SHP77 (cell line): ENCODE results near the gene ITGB3.
"Not testable (repeated sequence)": the region's sequence is repeated elsewhere in the genome, so short reads cannot be mapped to it uniquely, and the experiment has no call there.

Experiments used
- DNase-seq, 2 experiments: peaks; one replicate each; lab custom pipeline; 2025; lab: John Stamatoyannopoulos, UW

The ITGB3 gene

DNA sequence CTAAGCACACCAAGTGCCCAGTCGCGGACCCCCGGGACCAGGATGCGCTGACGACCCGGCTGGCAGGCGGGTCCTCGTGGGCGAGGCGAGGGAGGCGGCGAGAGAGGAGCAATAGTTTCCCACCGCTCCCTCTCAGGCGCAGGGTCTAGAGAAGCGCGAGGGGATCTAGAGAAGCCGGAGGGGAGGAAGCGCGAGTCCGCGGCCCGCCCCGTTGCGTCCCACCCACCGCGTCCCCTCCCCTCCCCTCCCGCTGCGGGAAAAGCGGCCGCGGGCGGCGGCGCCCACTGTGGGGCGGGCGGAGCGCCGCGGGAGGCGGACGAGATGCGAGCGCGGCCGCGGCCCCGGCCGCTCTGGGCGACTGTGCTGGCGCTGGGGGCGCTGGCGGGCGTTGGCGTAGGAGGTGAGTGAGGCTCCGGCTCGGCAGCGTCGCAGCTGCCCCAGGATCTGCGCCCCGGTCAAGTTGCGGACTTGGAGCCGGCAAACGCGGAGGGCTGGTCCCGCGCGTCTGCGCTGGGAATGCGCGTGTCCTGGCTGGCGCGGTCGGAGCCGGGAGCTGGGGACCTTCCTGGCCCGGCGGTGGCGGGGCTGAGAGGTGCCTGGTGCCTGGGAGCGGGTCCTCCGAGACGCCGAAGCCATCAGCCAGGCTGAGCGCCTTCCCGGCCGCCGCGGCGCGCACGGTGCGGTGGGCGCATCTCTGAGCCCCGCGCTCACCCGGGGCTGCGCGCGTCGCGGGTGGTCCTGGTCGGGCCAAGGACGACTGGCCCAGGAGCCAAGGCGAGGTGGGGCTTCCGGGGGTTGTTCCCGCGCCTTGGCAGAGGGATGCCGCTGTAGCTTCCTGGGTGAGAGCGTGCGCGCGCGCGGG, at the start of gene ITGB3:
ITGB3 (plus strand) TSS at position 287 of the 862 bp plus-strand sequence; CDS start at position 322, 35 bp downstream.
- DNase-seq: no peak

DNA sequence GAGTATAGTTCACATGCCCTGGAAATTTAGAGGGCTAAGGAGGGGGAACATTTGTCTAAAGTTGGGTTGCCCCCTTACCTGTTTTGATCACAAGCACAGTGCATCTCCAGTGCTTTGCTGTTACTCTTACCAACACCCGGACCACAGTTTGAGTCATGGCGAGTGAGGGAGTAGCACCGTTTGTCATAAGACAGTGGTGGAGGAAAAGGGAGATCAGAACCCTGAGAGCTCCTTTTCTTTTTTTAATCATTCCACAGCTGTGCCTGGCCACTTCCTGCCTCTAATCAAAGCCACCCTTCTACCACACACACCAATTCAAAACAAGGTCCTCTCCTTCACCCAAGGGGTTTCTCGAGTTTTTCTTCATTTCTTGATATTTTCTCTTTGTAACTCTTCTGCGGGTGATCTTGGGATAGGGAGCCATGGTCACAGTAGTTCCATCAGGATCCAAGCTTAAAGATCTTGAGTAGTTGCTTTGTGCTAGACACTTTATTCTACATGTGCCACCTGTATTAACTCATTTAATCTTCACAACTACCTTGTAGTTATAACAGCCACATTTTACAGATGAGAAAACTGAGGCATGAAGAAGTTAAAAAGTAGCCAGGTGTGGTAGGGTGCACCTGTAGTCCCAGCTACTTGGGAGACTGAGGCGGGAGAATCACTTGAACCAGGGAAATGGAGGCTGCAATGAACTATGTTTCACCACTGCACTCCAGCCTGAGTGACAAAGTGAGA, 49.5 kb upstream of the ITGB3 start:
- no peak for DNase-seq

DNA sequence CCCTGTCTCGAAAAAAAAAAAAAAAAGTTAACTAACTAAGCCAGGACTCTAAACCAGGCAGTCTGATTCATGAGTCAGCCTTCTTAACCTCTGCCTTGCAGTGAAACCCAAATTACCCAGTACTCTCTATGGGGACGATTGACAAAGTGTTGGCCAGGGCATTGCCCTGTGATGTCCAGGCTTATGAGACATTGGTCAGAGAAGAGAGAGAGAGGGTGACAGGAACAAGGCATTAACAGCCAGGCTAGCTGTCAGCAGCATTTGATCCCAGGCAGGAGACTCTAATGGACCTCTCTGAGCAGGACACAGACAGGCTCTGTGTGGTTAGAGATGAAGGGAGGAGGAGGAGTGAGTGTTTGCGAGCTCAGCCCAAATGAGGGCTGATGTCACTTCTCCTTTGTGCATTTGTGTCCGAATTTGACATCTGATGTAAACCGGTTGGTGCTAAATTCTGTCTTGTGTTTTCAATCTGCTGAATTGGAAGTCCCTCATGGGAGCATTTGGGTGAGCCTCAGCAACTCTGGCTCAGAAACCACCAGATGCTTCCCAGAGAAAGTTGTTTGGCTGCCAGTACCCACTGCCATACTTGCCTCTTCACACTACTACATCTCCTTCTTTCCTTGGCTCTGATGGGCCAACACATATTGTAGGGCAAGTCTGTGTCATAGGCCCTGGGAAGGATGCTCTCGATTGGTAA, 48.8 kb upstream of the ITGB3 start:
- no peak for DNase-seq

DNA sequence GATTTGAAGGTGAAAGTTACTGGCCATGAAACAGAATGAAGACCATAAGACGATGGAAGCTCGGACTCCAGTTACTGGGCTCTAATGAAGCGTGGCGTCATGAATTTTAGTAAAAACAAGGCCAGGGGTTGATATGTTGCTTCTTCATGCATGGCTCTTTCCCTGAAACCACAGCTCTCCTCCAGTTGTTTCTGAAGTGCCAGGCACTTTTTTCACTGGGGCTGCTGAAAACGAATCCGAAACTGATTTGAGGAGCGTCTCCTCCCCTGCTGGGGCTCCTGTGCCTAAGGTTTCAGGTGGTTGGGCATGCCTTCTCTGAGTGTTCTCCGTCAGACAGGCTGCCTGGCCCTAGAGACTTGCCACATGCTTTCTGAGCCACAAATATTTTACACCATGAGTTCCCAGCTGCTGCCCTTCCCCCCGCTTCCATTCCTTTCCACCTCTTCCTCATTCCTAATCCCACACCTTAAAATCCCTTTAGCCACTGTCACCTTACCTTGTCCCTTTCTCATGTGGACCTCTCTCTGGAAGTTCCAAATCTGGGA, 48.1 kb upstream of the ITGB3 start:
- no peak for DNase-seq

DNA sequence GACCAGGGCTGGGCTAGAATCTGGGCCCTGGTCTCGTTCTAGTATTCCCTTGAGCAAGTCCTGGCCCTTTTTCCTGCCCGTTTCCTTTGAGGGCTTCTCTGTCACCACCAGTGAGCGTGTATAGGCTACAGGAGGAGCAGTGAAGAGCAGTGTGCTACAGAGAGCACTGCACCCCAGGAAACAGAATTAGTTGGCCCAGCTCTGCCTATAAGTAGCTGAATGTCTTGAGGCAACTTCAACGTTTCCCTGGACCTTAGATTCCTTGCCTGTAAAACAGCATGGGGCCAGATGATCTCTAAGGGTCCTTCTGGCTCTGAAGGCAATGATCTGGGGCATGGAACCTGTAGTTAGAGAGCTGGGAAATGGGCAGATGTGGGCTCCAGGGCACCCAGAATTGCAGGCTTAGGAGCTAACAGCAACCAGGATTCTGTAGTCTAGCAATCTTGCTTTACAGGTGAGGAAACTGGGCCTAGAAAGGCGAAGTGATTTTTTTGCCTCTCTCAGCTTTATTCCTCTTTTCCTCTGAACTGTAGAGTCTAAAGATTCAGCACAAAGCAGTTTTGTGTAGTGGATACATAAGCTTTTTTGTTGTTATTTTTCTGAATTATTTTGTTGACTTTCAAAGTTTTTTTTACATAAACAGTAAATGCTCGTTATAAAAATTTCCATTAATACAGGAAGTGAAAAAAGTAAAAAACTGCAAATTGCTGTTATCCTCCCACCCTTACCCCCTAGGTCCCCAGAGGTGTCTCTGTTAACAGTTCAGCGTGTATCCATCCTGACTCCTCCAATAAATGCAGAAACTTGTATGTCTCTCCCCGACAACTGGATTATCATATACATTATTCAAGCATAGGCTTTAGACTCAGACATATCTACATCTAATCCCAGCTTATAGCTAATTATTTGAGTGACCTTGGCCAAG, 46.2 kb upstream of the ITGB3 start:
- DNase-seq: no peak

DNA sequence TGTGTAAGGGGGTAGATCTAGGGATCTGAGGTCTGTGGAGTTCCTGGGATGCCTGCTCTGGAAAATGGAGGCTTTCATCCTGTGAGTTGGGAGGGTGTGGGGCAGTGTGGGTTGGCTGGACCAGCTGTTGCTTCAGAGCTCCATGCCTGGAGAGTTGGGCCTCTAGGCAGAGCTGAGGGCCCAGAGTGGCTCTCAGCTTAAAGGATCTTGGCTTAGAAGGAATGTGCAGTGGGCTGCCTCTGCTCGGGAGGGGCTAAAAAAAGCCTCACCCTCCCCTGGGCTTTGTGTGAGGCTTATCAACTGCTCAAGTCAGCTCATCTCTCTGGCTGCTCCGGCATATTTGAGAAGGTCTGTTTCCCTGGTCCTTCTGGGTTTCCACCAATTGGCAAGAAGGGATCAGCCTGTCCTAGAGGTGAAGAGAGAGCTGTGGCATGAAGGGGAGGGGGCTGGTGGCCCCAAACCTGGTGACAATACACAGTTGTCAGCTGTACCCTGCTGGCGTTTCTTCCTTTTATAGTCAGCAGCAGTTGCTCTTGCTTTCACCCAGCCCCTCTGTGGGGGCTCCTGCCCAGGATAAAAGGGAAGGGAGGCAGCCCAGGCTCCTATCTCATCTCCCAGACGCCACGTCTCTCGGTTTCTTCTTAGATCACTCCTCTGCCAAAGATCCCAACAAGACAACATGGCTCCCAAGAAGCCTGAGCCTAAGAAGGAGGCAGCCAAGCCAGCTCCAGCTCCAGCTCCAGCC, 44.7 kb upstream of the ITGB3 start, which contains the start of gene MYL4:
MYL4 (plus strand) TSS at position 605 of the 745 bp plus-strand sequence; CDS start at position 680, 75 bp downstream.
- no peak for DNase-seq

DNA sequence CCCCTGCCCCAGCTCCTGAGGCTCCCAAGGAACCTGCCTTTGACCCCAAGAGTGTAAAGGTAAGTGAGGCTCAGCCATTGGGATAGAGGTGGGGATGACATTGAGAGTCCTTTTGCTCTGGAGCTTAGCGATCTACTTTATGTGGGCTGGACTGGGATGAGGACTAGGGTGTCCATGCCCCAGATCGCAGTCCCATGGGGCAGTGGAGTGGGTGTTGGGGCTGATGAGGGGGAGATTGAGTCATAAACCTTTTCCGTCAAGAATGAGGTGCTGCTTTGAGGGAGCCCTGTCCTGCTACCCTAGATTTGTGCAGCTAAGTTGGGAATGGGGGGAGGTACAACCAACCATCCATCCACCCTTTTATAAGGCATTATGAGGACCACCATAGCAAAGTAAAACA, 44.1 kb upstream of the ITGB3 start:
- DNase-seq: no peak

DNA sequence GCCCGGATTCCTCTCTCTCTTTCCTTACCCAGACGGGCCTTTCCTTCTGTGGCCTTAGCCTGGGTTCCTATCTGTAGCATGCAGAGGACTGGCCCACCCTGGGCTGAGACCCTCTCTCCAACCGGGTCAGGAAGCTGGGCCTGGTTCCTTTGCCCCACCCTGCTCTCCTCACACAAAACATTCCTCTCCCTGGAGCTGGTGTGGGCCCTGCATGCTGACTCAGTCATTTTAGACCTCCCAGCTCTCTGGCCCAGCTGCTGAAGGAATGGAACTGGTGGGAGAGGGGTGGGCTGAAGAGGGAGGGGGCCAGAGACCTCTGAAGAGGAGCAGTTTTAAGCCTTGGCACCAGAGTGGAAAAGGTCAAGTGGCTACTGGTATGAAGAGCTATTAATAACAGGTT, 43.5 kb upstream of the ITGB3 start:
- DNase-seq: no peak

DNA sequence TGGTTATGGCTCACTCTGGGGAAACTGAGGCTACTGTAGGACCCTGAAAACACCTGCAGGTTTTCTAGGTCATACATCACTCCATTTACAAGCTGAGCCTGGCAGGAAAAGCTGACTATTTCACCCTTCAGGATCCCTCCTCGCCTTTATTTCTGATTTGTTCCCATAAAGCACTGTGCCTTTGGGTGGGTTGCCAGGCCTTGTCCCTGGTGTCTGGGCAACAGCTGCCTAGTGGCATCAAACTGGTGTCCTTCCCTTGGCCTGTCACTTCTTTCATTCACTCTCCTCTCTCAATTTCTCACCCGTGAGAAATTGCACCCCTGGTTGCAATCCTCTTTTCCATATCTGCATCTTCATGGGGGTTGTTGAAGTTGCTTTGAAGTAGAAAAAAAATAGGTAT, 42.8 kb upstream of the ITGB3 start:
- no peak for DNase-seq

DNA sequence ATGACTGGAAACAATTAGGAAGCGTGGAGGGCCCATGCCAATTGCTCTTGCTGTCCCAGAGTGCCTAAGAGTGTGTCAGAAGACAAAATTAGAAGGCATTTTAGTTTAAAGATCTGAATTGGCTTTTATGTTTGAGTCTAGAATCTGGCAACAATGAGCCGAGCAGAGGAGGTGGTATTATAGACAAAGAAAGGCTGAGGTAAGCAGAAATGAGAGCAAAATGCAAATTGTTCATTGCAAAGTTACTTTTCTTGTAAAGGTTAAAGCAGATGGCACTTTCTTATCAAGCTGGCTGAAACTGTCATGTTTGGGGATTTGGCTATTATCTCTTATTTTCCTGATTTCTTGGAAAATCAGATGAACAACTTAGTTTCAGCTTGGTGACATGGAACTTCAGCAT, 41.2 kb upstream of the ITGB3 start:
- DNase-seq: no peak

DNA sequence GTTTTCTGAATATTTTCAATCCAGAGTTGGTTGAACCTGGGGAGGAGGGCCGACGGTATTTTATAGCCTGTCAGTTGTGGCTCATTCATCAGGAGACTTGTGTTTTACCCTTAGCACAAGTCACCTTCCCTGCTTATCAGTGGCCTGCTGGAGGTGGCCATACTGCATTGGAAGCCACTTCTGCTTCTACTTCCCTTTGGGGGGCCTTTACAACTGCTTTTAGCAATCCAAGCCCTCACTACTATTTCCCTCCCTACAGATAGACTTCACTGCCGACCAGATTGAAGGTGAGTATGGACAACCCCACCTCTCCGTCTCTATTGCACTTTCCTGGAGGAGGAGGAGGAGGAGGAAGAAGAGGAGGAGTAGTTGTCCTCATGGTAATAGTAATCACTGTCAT, 40.1 kb upstream of the ITGB3 start:
- no peak for DNase-seq

DNA sequence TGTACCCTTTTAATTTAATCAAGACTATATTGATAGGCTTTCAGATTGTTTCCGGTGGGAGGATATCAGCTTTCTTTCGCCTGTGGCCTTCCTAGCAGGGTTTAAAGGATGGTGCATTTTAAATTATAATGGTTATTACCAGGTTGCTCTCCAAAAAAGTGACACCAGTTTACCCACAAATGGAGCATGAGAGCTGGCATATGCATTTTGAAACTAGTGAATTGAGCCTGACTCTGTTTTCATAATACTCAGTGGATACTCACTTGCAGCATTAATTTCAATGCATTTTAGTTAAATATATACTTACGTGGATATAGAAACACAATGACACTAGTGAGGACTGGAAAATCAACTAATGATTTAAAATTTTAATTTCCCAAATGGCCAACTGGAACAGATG, 38.7 kb upstream of the ITGB3 start:
- DNase-seq: no peak

DNA sequence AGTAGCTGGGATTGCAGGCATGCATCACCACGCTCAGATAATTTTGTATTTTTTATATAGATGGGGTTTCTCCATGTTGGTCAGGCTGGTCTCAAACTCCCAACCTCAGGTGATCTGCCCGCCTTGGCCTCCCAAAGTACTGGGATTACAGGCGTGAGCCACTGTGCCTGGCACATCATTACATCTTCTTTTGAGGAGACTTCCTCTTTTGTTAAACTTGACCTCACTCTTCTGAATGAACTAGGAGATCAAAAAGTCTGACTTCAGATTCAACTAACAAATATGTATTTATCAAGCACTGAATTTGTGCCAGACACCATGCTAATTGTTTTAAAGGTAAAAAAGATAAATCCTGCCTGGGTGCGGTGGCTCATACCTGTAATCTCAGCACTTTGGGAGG, 36.8 kb upstream of the ITGB3 start:
- not testable (repeated sequence) for DNase-seq

DNA sequence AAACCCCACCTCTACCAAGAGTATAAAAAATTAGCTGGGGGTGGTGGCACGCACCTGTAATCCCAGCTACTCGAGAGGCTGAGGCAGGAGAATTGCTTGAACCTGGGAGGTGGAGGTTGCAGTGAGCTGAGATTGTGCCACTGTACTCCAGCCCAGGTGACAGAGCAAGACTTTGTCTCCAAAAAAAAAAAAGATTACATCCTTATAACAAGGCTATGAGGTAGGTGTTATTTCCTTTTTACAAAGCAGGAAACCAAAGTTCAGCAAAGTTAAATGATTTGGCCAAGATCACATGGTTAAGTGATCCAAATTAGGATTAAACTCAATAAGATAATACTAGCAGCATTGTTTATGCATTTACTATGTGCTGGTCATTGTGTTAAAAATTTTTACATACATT, 36.3 kb upstream of the ITGB3 start:
- not testable (repeated sequence) for DNase-seq

DNA sequence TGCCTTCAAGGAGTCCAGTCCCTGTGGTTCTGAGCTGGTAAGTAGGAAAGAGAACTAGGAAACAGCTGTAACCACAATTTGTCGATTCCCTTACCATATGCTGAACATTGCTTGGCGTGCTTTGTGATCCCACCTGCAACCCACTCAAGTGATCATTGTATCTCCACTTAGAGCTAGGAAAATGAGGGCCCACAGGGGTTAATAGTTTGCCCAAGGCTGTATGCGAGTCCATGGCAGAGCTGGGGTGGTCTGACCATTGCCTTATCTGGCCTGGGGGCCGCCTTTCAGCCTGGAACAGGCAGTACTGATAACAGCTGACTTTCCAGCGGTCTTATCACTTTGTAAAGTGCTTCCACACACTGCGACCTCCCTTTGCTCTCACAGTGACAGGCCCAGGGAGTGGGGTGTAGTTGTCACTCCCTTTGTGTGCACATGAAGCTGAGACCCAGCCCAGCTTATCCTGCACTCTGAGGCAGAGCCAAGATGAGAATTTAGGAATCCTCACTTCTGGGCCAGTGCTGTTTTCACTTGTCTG, 34.7 kb upstream of the ITGB3 start:
- no peak for DNase-seq

DNA sequence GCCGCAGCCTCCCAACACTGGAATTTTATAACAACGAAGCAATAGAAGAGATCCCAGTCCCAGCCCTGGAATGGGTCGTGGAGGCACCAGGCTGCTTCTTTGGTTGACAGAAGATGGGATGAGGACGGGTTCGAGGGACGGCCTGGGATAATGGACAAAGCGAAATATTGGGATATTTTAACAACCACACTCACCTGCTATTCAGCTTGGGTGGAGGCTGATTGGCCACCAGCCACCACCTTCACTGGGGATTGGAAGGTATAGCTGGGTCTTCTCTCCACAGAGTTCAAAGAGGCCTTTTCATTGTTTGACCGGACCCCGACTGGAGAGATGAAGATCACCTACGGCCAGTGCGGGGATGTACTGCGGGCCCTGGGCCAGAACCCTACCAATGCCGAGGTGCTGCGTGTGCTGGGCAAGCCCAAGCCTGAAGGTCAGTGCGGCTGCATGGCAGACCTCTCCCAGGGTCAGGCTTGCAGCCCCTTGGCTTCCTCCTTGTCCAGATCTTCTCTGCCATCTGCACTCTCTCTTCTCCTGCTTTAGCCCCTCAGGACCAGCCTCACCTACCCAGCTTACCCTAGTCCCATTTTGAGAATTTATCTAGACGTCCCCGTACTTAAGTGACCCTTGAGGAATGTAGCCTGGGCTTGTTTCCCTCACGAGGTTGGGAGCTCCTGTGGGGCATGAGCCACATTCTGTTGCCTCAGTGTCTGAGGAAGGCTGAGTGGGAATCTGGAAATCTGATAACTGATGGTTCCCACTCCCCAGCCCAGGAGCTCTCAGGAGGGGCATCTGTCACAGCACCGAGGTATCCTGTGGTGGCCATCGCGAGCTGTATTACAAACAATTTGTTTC, 33.8 kb upstream of the ITGB3 start:
- DNase-seq: no peak

DNA sequence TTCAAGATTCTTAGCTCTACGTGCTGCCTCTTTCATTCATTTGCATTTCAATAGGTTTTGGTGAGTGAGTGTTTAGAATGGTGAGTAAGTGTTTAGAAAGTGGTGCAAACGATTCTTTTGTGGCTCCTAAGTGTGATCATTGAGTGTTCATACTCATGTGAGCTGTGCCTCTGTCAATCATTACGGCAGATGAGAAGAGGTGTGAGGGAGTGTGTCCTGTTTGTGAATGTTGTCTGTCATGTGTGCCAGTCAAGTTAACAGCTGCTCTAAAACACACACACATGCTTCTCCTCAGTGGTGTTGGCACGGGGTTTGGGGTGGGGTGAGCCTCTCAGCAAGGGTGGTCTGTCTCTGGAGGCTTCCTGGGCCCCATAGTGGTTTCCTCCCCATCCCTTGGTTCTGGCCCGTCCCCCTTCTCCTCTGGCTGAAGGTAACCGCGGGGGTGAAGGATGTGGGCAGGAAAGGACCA, 33.1 kb upstream of the ITGB3 start:
- DNase-seq: no peak

DNA sequence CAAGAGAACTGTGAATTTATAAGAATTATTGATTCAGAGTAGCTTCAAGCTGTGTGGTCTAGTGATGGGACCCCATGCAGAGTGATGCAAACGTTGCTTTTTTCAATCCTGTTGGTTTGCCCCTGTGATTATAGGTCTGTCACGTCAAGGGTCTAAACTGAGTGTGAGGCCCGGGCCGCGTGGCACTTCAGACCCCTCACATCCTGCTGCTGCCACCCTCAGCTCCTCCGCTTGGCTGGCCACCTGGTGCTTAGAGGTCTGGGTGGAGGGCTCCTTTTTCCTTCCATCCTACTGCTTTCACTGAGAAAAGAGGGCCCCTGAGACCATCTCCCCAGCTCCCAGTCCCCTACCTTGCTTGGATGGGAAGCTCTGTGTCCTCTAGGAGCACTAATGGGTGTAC, 32.5 kb upstream of the ITGB3 start:
- DNase-seq: no peak

DNA sequence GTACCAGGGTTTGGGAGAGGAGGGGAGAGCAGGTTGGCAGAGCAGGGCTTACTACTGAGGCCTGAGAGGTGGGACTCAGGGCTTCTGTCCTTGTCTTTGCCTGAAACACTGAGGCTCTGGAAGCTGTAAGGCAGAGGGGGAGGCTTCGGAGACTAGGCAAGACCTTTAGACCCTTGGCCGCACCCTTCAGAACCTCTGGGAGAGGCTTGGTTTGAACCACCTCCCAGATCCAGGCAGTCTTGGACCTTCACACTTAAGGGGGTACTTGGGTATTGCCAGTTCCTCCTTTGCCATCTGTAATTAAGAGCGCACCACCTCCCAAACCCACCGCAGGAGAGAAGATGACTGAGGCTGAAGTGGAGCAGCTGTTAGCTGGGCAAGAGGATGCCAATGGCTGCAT, 31.6 kb upstream of the ITGB3 start:
- DNase-seq: no peak
